ENCODE data around the gene AMPD3. TPM values are rescaled to one million over a fixed set of nuclear protein-coding genes. Genes with fewer than 3 reads are reported as not detected.

Gene AMPD3
- total RNA-seq, 1 donor from 2014 or later: 7.1 TPM

DNA sequence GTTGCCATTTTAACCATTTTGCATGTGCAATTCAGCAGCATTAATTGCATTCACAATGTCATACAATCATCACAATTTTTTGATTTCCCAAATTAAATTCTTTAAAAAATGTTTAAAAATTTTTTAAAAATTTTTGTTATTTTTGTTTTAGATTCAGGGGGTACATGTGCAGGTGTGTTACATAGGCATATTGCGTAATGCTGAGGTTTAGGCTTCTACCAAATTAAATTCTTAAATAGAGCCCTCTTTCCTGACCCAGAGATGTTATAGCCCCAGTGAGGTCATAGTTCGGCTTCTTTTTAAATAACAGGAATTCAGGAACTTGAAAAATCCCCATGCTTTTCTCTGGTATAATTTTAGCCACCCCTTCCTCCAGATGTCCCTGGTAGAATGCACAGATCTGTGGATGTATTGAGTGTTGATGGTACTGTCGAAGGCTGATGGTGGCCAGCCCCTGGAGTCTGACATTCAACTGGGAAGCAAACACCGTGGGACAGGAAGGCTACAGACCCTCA lies 11.3 kb upstream of the AMPD3 start:
- TF ChIP-seq, protein P1, sequence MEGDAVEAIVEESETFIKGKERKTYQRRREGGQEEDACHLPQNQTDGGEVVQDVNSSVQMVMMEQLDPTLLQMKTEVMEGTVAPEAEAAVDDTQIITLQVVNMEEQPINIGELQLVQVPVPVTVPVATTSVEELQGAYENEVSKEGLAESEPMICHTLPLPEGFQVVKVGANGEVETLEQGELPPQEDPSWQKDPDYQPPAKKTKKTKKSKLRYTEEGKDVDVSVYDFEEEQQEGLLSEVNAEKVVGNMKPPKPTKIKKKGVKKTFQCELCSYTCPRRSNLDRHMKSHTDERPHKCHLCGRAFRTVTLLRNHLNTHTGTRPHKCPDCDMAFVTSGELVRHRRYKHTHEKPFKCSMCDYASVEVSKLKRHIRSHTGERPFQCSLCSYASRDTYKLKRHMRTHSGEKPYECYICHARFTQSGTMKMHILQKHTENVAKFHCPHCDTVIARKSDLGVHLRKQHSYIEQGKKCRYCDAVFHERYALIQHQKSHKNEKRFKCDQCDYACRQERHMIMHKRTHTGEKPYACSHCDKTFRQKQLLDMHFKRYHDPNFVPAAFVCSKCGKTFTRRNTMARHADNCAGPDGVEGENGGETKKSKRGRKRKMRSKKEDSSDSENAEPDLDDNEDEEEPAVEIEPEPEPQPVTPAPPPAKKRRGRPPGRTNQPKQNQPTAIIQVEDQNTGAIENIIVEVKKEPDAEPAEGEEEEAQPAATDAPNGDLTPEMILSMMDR (conservative IDR thresholded peaks at IDR 0.05; ENCODE audit: low read depth, low read length): no peak
- no peak for DNase-seq (ENCODE audit: low read depth)
- no peak overlapping the region for H3K4me3 ChIP-seq (ENCODE audit: low read depth, low read length)

DNA sequence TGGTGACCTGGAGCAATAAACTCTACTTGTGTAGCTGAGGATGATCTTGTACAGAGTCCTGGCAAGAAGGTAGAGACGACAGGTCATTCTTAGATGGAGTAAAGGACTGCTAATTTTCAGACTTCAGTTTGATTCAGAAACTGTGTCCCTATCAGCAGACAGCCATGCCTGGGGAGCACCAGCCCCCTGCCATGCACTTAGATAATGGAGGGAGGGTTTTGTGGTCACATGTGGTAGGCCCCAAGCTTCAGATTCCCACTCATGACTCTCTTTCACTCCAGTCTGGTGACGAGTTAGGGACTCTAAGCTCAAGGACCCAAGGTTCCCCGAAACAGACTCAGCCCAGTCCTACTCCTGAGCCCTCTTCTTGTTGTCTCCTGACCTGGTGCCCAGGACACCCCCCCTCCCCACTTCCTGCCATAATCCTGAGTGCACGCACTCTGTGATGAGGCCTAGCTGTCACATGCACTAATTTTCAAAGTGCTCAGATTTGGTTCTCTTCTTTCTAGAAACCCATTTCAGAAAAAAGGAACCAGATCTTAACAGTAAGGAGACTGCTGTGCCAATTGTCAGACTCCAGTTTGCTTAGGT lies 10.2 kb upstream of the AMPD3 start:
- no peak for DNase-seq (ENCODE audit: low read depth)
- TF ChIP-seq, protein P1 (conservative IDR thresholded peaks at IDR 0.05; ENCODE audit: low read depth, low read length): no peak
- no peak overlapping the region for H3K4me3 ChIP-seq (ENCODE audit: low read depth, low read length)

DNA sequence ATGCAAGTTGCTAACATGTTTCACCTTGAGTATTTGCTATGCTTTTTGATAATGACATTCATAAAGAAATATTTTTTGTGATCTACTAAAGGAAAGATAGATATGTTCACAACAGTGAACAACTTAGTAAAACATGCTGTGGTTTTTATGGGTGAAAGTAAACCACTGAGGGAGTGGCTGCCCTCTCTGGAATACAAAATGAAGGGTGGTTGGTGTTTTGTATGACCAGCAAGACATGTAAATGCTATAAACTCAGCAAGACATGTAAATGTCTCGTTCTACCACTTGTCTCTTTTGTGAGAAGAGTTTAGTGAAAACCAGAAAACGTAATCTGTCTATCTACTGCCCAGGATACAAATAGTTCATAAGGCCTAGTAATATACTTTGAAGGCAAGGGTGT lies 7.6 kb upstream of the AMPD3 start:
- no peak overlapping the region for H3K4me3 ChIP-seq (ENCODE audit: low read depth, low read length)
- TF ChIP-seq, protein P1 (conservative IDR thresholded peaks at IDR 0.05; ENCODE audit: low read depth, low read length): no peak
- DNase-seq (ENCODE audit: low read depth): no peak

DNA sequence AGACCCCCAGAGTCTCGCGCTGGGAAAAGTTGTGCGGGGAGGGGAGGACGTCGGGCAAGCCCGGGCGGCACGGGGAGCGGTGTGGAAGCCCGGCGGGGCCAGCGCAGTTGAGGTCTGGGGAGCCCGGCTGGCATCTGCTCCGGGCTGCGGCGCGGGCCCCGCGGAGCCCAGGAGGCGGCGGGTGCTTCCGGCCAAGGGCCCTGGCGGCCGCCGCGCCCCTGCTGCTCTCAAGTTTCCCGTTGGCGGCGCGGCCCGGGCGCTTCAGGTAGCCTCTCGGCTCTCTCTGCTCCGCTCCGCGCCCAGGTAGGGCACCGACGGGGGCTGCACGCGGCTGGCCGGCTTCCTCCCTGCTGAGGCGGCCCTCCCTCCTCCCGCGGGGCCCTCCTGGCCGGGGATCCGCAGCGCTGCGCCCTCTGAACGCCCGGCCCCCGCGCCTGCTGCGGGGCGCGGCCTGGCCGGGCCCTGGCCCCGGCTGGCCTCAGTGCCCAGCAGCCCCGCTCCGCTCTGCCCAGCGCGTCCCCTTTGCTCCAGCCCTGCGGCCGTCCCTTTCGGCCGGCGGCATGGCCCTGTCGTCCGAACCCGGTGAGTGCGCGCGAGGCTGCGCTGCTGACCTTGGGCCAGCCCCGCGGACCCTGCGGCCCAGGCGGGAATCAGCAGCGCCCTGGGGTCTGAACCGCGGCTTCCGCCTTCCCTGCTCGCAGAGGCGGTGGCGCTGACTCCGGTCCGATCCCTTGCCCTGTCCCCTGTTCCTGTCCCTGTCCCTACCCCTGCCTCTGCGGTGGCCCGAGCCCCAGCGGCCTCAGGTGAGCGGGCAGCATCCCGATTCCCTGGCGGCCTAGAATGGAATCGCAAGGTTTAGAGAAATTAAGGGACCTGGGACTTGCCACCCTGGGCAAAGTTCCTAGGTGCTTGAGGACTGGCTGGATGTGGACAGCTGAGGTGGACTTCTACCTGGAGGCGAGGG lies 4.3 kb upstream of the AMPD3 start:
- DNase-seq (ENCODE audit: low read depth): no peak
- peak overlapping the region; percentile 63 for H3K4me3 ChIP-seq (ENCODE audit: low read depth, low read length)
- TF ChIP-seq, protein P1 (conservative IDR thresholded peaks at IDR 0.05; ENCODE audit: low read depth, low read length): peak; percentile 64

DNA sequence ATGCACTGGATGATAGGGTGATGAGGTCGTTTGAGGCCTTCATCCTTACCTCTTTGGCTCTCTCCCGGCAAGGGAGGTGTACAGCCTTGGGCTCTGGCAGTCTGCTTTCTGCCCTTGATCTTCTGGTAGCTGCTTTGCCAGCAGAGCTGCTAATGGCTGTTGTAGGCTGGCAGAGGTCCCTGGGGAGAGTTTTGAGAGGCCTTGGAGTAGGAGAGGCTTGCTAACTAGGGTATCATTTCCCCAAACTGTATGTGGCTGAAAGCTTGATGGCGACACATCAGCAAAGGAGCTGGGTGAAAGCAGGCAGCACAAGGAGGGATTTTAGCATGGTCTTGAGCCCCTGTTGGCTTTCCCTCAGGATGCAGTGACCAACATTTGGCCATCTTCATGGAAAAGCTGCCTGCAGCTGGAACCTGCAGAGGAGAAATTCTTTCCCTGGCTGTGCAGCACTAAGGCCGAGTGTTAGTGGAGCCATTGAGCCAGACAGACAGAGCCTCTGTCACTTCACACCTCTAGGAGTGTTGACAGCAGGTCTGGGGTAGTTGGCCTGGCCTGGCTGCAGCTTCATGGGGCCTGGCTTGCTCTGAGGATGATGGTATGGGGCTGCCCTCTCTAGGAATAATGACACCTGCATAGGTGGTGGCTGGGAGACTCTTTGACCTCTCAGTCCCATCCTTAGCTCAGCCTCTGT lies 3.5 kb upstream of the AMPD3 start:
- peak overlapping the region; percentile 63 for H3K4me3 ChIP-seq (ENCODE audit: low read depth, low read length)
- TF ChIP-seq, protein P1 (conservative IDR thresholded peaks at IDR 0.05; ENCODE audit: low read depth, low read length): no peak
- DNase-seq (ENCODE audit: low read depth): no peak

DNA sequence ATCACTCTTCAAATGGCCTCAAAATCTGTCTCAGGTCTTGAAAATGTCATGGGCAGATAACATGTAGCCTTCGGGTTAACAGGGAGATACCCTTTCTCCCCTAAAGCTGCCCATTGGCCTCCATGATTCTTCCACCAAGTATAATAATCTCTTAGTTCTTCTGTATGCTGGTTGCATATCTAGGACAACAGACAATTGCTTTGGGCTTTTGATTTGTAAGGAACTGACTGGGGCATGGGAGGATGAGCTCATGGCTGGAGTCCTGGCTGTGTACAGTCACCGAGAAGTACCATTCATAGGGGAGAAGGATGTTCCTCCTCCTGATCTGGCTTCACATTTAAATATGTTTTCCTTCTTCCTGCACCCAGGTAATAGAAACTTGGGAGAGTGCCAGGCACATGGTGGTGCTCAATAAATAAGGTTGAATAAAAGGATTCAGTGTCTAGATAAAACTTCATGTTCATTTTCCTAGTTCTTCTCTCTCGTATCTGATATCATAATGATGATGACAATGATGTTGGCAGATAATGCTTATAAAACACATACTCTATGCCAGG lies 2.8 kb upstream of the AMPD3 start:
- TF ChIP-seq, protein P1 (conservative IDR thresholded peaks at IDR 0.05; ENCODE audit: low read depth, low read length): no peak
- no peak overlapping the region for H3K4me3 ChIP-seq (ENCODE audit: low read depth, low read length)
- DNase-seq (ENCODE audit: low read depth): no peak
